ENCODE data around the gene NRIP3. TPM values are rescaled to one million over a fixed set of nuclear protein-coding genes. Genes with fewer than 3 reads are reported as not detected.

Gene NRIP3
- 1 to 10 TPM; 1.1 to 2.2 TPM for total RNA-seq

GRCh38 chr11:9003573-9004182 lies at the start of gene NRIP3:
TSS of gene NRIP3 (minus strand) at chr11:9004001. CDS start at chr11:9003935, 66 bp downstream.
- H3K4me1 Mint-ChIP-seq (ENCODE audit: low read depth): peaks cover 26% of the 10 kb centered on the region
- ATAC-seq (peak; percentile 52), DNase-seq (peak; percentile 74)
- H3K27me3 Mint-ChIP-seq: peaks cover 34% of the 10 kb centered on the region
- intact Hi-C loops (cut with micrococcal nuclease): no loop called here
- no peaks in the 10 kb centered on the region for H3K36me3 Mint-ChIP-seq (ENCODE audit: low read depth)
- H3K27ac Mint-ChIP-seq: peak within 1 kb of the TSS; percentile 58
- no peak for TF ChIP-seq CTCF (IDR thresholded peaks at IDR 0.05)
- ChIA-PET POLR2A (no interaction called here), CTCF (interaction anchor here (1.0 kb wide), 1 partner anchor 12 kb away, joined by 3 read pairs; no protein-coding TSS in a partner anchor)
- no peaks in the 10 kb centered on the region for H3K9me3 Mint-ChIP-seq
- H3K4me3 Mint-ChIP-seq: peak within 1 kb of the TSS; percentile 69

- POLR2A ChIA-PET: no interaction called here
- Mint-ChIP-seq H3K4me3 (no peak overlapping the region), H3K9me3 (no peaks in the 10 kb centered on the region), H3K36me3 (ENCODE audit: low read depth) (no peaks in the 10 kb centered on the region), H3K27ac (no peak overlapping the region), H3K4me1 (ENCODE audit: low read depth) (no peaks in the 10 kb centered on the region), H3K27me3 (no peaks in the 10 kb centered on the region)
- CTCF ChIA-PET: no interaction called here
- ATAC-seq (no peak), DNase-seq (no peak)
- intact Hi-C loops (cut with micrococcal nuclease): no loop called here
- TF ChIP-seq CTCF (IDR thresholded peaks at IDR 0.05): no peak
These were observed 48.5 kb upstream of the NRIP3 start for GRCh38 chr11:9052316-9052715.

GRCh38 chr11:9049959-9050358 lies 46.2 kb upstream of the NRIP3 start:
- DNase-seq: no peak
- Mint-ChIP-seq H3K36me3 (ENCODE audit: low read depth) (no peaks in the 10 kb centered on the region), H3K9me3 (no peaks in the 10 kb centered on the region), H3K4me3 (no peak overlapping the region), H3K4me1 (ENCODE audit: low read depth) (no peaks in the 10 kb centered on the region), H3K27ac (no peak overlapping the region), H3K27me3 (no peaks in the 10 kb centered on the region)
- intact Hi-C loops (cut with micrococcal nuclease): no loop called here
- CTCF ChIA-PET: no interaction called here
- ATAC-seq: no peak
- POLR2A ChIA-PET: no interaction called here
- no peak for TF ChIP-seq CTCF (IDR thresholded peaks at IDR 0.05)

GRCh38 chr11:9047964-9048523 lies 44.2 kb upstream of the NRIP3 start:
- H3K4me3 Mint-ChIP-seq: no peak overlapping the region
- H3K27ac Mint-ChIP-seq: no peak overlapping the region
- TF ChIP-seq CTCF (IDR thresholded peaks at IDR 0.05): no peak
- no peaks in the 10 kb centered on the region for H3K4me1 Mint-ChIP-seq (ENCODE audit: low read depth)
- intact Hi-C loops (cut with micrococcal nuclease): no loop called here
- H3K9me3 Mint-ChIP-seq: no peaks in the 10 kb centered on the region
- H3K27me3 Mint-ChIP-seq: no peaks in the 10 kb centered on the region
- ATAC-seq (no peak), DNase-seq (no peak)
- ChIA-PET CTCF (interaction anchor here (0.7 to 1.4 kb wide), 4 partner anchors 23 to 90 kb away, joined by 3 to 5 read pairs (median 3); no protein-coding TSS in a partner anchor), POLR2A (interaction anchor here (1.3 kb wide), 1 partner anchor 11 kb away, joined by 3 read pairs; no protein-coding TSS in a partner anchor)
- H3K36me3 Mint-ChIP-seq (ENCODE audit: low read depth): no peaks in the 10 kb centered on the region

- no peaks in the 10 kb centered on the region for H3K27me3 Mint-ChIP-seq
- no peak overlapping the region for H3K4me3 Mint-ChIP-seq
- CTCF ChIA-PET: interaction anchor here (0.9 kb wide), 1 partner anchor 13 kb away, joined by 3 read pairs; no protein-coding TSS in a partner anchor
These were observed 42.7 kb upstream of the NRIP3 start for GRCh38 chr11:9046481-9046880.

More at GRCh38 chr11:9046481-9046880, 42.7 kb upstream of the NRIP3 start:
- intact Hi-C loops (cut with micrococcal nuclease): no loop called here
- no peaks in the 10 kb centered on the region for H3K4me1 Mint-ChIP-seq (ENCODE audit: low read depth)
- DNase-seq: no peak
- POLR2A ChIA-PET: no interaction called here
- no peak for TF ChIP-seq CTCF (IDR thresholded peaks at IDR 0.05)
- no peaks in the 10 kb centered on the region for H3K9me3 Mint-ChIP-seq
- no peak overlapping the region for H3K27ac Mint-ChIP-seq
- ATAC-seq: no peak
- no peaks in the 10 kb centered on the region for H3K36me3 Mint-ChIP-seq (ENCODE audit: low read depth)
